ENCODE results near the gene EXOC2.

EXOC2 gene

GRCh38 chr6:717135-717534 lies 24.2 kb upstream of the EXOC2 start:
- no peak for TF ChIP-seq CTCF (conservative IDR thresholded peaks at IDR 0.05; ENCODE audit: low read depth, low read length)
- no peak overlapping the region for H3K9ac ChIP-seq
- H3K27ac ChIP-seq, result no peak overlapping the region
- H3K4me2 ChIP-seq, result no peak overlapping the region
- peaks cover 1% of the 10 kb centered on the region for H3K4me1 ChIP-seq (ENCODE audit: low read depth, poor library complexity, severe bottlenecking)
- no peaks in the 10 kb centered on the region for H3K79me2 ChIP-seq (ENCODE audit: insufficient read depth, low read depth)
- H2AFZ ChIP-seq (ENCODE audit: low read depth), result no peak overlapping the region
- no peaks in the 10 kb centered on the region for H3K36me3 ChIP-seq (ENCODE audit: insufficient read depth)
- H3K27me3 ChIP-seq (ENCODE audit: insufficient read depth, low read depth), result no peaks in the 10 kb centered on the region
- H4K20me1 ChIP-seq (ENCODE audit: insufficient read depth), result no peaks in the 10 kb centered on the region
- no peak overlapping the region for H3K4me3 ChIP-seq (IDR thresholded peaks at IDR 0.05; ENCODE audit: insufficient read depth, low read depth, low read length)

GRCh38 chr6:715709-716491 lies 23.0 kb upstream of the EXOC2 start:
- no peaks in the 10 kb centered on the region for H4K20me1 ChIP-seq (ENCODE audit: insufficient read depth)
- no peak overlapping the region for H2AFZ ChIP-seq (ENCODE audit: low read depth)
- peaks cover 6% of the 10 kb centered on the region for H3K4me1 ChIP-seq (ENCODE audit: low read depth, poor library complexity, severe bottlenecking)
- H3K9ac ChIP-seq, result no peak overlapping the region
- H3K4me2 ChIP-seq, result no peak overlapping the region
- H3K4me3 ChIP-seq (IDR thresholded peaks at IDR 0.05; ENCODE audit: insufficient read depth, low read depth, low read length), result no peak overlapping the region
- TF ChIP-seq CTCF (conservative IDR thresholded peaks at IDR 0.05; ENCODE audit: low read depth, low read length), result no peak
- no peak overlapping the region for H3K27ac ChIP-seq
- H3K79me2 ChIP-seq (ENCODE audit: insufficient read depth, low read depth), result no peaks in the 10 kb centered on the region
- no peaks in the 10 kb centered on the region for H3K27me3 ChIP-seq (ENCODE audit: insufficient read depth, low read depth)
- H3K36me3 ChIP-seq (ENCODE audit: insufficient read depth), result no peaks in the 10 kb centered on the region

- H3K4me1 ChIP-seq (ENCODE audit: low read depth, poor library complexity, severe bottlenecking), result peaks cover 16% of the 10 kb centered on the region
- no peak overlapping the region for H2AFZ ChIP-seq (ENCODE audit: low read depth)
- no peaks in the 10 kb centered on the region for H3K79me2 ChIP-seq (ENCODE audit: insufficient read depth, low read depth)
- no peak overlapping the region for H3K27ac ChIP-seq
- H4K20me1 ChIP-seq (ENCODE audit: insufficient read depth), result no peaks in the 10 kb centered on the region
- H3K27me3 ChIP-seq (ENCODE audit: insufficient read depth, low read depth), result no peaks in the 10 kb centered on the region
- H3K36me3 ChIP-seq (ENCODE audit: insufficient read depth), result no peaks in the 10 kb centered on the region
- H3K9ac ChIP-seq, result no peak overlapping the region
- TF ChIP-seq CTCF (conservative IDR thresholded peaks at IDR 0.05; ENCODE audit: low read depth, low read length), result no peak
- no peak overlapping the region for H3K4me2 ChIP-seq
- no peak overlapping the region for H3K4me3 ChIP-seq (IDR thresholded peaks at IDR 0.05; ENCODE audit: insufficient read depth, low read depth, low read length)
Observed at GRCh38 chr6:714100-714499, 21.2 kb upstream of the EXOC2 start.

- H4K20me1 ChIP-seq (ENCODE audit: insufficient read depth), result no peaks in the 10 kb centered on the region
- TF ChIP-seq CTCF (conservative IDR thresholded peaks at IDR 0.05; ENCODE audit: low read depth, low read length), result no peak
- no peak overlapping the region for H3K27ac ChIP-seq
- H3K27me3 ChIP-seq (ENCODE audit: insufficient read depth, low read depth), result no peaks in the 10 kb centered on the region
- H2AFZ ChIP-seq (ENCODE audit: low read depth), result no peak overlapping the region
- H3K4me1 ChIP-seq (ENCODE audit: low read depth, poor library complexity, severe bottlenecking), result peaks cover 17% of the 10 kb centered on the region
- no peak overlapping the region for H3K4me3 ChIP-seq (IDR thresholded peaks at IDR 0.05; ENCODE audit: insufficient read depth, low read depth, low read length)
- no peak overlapping the region for H3K4me2 ChIP-seq
- no peaks in the 10 kb centered on the region for H3K79me2 ChIP-seq (ENCODE audit: insufficient read depth, low read depth)
- H3K9ac ChIP-seq, result no peak overlapping the region
- no peaks in the 10 kb centered on the region for H3K36me3 ChIP-seq (ENCODE audit: insufficient read depth)
Observed at GRCh38 chr6:713351-713750, 20.4 kb upstream of the EXOC2 start.

Measured in KMS-11 (cell line).